ENCODE measurements around the gene CDY2A.
"Not testable (repeated sequence)": the region's sequence is repeated elsewhere in the genome, so short reads cannot be mapped to it uniquely, and the experiment has no call there.

The CDY2A gene

DNA sequence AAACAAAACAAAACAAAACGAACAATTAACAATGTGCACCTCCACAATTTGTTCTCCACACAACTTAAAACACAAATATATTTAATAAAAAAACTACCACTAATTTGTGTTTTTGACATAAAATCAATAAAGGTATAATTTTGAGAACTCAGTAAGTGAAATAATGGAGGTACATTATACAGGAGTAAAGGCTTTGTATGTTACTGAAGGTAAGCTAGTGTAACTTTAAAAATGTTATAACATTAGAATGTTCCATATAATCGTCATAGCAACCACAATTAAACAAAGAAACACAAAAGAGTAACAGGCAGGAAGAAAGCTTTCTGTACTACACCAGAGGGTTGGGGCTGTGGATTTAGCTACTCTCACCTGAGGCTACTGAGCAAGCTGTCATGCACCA is at the start of gene CDY2A:
Gene CDY2A (plus strand): TSS at position 301 of the 400 bp plus-strand sequence. CDS start 328 bp downstream, outside the sequence.
- not testable (repeated sequence) for DNase-seq

- not testable (repeated sequence) for DNase-seq
Observed at GRCh38 chrY:17997586-17997985, 28.0 kb upstream of the CDY2A start.

GRCh38 chrY:17998266-17998665 is 27.3 kb upstream of the CDY2A start:
- not testable (repeated sequence) for DNase-seq

DNA sequence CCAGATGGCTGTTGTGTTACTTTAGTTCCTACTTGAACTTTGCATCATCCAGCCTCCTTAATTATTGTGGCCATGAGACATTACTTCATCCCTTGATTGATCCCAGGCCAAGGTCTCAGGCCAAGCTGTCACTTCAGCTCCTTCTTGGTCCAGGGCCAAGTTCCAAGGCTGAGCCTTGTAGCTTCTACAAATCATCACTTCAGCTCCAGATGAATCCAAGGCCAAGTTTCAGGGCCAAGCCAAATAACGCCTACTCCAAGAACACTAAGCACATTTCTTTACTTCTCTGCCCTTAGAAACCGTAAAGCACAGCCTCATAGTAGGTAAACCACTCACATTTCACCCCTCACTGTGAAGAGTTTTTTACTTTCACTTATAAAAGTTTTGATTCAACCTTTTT is 1.7 kb upstream of the CDY2A start:
- not testable (repeated sequence) for DNase-seq

DNA sequence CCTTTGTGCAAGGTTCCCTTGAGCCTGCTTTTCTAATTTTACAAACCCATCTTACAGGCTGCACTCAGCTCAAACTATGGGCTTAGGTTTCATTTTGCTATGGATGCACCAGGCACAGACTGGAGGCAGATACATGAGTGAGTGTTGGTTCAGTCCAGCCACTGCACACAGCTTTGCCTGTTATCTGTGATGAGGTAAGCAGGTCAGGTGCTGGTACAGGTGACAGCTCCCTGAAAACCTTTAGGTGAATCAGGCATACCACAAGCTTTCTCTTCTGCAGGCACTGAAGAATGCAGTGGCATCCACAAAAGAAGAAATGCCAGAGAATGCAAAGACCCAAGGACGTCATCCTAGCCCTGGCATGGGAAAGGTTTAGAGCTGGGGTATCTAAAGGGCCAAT is 3.3 kb downstream of the CDY2A start:
- not testable (repeated sequence) for DNase-seq

DNA sequence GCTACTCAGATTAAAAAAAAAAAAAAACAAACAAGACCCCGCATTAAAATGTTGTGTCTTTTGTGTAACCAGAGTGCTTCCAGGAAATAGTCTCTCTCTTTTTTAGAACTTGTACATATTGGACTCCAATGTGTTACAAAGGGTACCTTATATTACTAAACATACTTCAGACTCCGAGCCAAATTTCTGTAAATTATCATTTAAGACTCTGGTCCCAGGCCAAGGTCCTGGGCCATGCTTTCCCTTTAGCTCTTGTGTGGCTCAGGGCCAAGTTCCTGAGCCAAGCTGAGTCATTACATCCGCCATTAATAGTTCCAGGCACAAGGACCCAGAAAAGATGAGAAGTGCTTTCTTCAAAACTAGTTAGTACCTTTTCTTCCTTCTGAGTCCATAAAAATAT is 4.6 kb downstream of the CDY2A start:
- not testable (repeated sequence) for DNase-seq

- DNase-seq = not testable (repeated sequence)
Observed at GRCh38 chrY:18034100-18034814, 8.7 kb downstream of the CDY2A start.

GRCh38 chrY:18034864-18035263 is 9.3 kb downstream of the CDY2A start:
- not testable (repeated sequence) for DNase-seq

- not testable (repeated sequence) for DNase-seq
Observed at GRCh38 chrY:18044990-18045389, 19.4 kb downstream of the CDY2A start.

DNA sequence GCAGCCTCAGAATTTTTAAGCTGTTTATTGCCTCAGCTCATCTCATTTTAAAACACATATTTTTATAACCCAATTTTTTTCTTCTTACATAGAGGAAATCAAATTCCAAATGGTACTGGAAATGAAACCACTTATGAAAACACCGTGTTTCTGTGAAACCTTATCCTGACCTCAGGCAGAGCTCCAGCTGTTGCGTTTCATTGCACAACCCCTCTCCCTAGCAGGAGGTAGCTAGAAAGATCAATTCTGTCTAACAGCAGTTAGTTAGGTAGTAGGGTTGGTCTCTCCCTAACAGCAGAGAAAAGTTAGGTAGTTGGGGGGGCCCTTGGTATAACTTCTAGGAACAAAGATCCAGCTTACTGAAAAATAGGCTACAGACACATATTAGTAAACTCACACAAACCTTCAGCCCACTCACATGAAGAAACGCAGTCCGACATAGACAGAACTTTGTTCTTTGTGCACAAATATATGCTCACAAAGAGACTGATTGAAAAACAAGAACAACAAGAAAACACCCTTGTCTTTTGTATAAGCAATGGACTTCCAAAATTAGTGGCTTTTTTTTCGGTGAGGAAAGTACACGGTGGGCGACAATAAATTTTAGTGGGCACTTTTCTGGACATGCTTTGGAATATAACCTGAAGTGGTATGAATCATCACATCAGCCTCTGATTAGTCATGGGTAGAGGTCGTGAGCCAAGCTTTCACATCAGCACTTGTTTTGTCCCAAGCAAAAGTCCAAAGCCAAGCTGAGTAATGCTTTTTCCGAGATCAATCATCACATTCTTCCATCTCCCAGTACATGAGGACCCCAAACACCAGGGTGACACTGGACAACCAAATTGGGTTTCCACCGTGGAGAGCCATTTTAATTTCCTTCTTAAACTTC is 22.8 kb downstream of the CDY2A start:
- not testable (repeated sequence) for DNase-seq

DNA sequence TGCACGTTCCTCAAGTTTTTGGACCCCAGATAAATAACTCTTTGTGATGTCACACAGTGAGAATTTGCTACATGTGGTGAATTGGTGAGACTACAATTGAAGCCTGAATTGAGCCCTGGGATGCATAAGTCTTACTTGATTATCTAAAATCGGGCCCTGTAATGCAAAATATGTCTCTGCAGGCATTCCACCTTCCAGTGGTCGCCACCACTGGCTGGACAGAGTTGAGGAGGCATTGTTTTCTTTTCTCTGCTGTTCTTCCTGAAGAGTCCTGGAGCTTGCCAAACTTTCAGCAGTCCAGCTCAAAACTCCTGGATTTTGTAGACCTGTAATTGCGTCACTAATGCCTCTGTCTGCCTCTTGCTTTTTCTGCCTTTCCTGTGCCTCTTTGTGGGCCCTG is 23.5 kb downstream of the CDY2A start:
- DNase-seq = not testable (repeated sequence)

DNA sequence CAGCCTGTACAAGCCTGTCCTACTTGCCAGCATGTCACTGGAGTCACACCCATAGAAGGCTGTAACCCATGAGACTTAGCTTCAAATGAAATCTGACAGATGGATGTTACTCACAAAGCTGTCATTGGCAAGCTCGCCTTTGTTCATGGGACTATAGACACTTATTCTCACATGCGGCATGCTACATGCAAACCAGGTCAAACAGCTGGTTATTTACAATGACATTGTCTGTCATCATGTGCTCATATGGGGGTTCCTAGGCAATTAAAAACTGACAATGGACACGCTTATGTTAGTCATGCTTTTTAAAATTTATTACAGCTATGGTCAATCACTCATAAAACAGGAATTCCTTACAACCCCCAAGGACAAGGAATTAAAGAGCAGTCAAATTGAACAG is 30.9 kb downstream of the CDY2A start:
- not testable (repeated sequence) for DNase-seq

DNA sequence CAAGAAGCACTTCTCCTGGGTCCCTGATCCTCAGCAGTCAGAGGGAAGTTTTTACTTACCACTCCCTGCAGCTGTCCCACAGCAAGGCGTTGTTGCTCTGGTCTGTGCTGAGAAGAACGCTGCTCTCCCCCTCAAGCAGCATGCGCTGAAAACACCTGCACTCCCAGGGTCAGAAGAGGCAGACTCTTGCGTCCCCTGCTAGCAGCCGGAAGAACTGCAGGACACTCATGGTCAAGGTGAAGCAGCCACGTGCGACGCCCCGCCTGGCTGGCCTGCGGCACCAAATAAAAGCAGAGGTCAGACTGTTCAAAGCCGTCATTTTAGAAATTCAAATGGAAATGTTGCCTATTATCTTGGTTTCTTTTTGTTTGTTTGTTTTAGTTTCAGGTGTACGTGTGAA is 47.9 kb downstream of the CDY2A start:
- not testable (repeated sequence) for DNase-seq
